ENCODE results near the gene GP1BB.
"Not testable (repeated sequence)": the region's sequence is repeated elsewhere in the genome, so short reads cannot be mapped to it uniquely, and the experiment has no call there.

Gene GP1BB

DNA sequence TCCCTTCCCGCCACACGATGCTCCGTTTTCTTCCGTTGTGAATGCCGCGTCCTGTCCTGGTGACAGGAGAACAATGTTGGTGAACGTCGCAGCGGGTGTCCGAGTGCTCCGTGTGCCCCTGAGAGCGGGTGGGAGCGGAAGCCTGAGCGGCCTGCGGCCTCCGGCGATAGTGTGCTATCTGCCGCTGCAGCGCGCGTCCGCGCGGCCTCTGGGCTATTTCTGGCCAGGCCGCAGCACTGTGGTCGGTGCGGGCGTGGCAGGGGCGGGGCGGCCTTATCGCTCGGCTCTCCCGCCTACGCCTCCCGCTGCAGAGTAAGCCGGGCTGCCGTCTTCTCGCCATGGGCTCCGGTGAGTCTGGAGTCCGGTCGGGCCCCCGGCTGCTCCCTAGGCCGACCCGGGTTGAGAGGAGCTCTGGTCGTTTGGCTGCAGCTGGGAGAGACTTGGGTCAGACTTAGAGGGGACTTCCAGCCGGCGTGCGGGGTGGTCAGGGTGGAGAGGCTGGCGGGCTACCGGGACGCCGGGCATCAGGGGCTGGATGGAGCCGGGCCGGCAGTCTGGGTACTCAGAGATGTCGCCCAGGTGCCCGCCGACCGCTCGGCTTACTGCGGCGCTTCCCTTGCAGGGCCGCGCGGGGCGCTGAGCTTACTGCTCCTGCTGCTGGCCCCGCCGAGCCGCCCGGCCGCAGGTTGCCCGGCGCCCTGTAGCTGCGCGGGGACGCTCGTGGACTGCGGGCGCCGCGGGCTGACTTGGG lies at the start of gene GP1BB:
Gene GP1BB (plus strand): TSS at position 308 of the 751 bp plus-strand sequence. CDS start 31 bp downstream, at position 339.
- no peak for DNase-seq (ENCODE audit: low read depth in 1 of 2, low spot score in 1 of 2)

GRCh38 chr22:19673660-19674059 lies 49.7 kb upstream of the GP1BB start:
- no peak for DNase-seq (ENCODE audit: low read depth in 1 of 2, low spot score in 1 of 2)

GRCh38 chr22:19674129-19674928 lies 49.0 kb upstream of the GP1BB start:
- no peak for DNase-seq (ENCODE audit: low read depth in 1 of 2, low spot score in 1 of 2)

GRCh38 chr22:19674929-19675253 lies 48.4 kb upstream of the GP1BB start:
- DNase-seq (ENCODE audit: low read depth in 1 of 2, low spot score in 1 of 2) = no peak

DNA sequence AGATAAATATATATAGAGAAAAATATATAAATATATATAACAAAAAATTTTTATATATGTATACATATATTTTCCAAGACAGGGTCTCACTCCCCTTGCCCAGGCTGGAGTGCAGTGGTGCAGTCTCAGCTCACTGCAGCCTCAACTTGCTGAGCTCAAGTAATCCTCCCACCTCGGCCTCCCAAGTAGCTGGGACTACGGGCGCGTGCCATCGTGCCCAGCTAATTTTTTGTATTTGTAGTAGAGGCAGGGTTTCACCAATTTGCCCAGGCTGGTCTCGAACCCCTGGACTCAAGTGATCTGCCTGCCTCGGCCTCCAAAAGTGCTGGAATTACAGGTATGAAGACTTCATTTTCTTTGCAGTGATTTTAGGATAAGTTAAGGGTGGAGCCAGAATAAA lies 47.9 kb upstream of the GP1BB start:
- DNase-seq (ENCODE audit: low read depth in 1 of 2, low spot score in 1 of 2) = no peak

DNA sequence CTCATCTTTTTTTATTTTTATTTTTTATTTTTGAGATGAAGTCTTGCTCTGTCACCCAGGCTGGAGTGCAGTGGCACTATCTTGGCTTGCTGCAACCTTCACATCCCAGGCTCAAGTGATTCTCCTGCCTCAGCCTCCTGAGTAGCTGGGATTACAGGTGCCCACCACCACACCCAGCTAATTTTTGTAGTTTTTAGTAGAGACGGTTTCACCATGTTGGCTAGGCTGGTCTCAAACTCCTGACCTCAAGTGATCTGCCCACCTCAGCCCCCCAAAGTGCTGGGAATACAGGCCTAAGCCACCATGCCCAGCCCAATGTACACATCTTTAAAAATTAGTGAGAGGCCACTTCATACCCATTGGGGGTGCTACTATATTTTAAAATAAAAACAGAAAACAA lies 46.9 kb upstream of the GP1BB start:
- not testable (repeated sequence) for DNase-seq (ENCODE audit: low read depth in 1 of 2, low spot score in 1 of 2)

DNA sequence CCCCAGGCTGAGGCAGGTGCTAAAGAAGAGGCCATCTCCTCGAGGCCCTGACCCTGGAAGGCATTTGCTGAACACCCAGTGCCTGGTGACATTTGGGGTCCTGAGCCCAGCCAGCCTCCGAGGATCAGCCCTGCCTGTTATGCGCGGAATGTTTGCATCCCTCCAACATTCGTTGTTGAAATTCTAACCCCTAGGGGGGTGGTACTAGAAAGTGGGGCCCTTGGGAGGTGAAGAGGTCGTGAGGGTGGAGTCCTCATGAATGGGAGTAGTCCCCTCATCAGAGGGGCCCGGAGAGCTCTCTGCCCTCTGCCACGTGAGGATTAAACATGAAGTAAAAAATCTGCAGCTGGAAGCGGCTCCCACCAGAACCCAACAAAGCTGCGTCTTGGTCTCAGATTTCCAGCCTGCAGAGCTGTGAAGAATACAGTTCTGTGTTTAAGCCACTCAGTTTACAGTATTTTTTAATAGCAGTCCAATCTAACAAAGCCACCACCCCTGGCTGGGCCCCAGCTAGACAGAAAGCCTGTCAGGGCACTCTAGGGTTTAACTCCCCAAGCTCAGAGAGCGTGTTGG lies 44.3 kb upstream of the GP1BB start:
- no peak for DNase-seq (ENCODE audit: low read depth in 1 of 2, low spot score in 1 of 2)

DNA sequence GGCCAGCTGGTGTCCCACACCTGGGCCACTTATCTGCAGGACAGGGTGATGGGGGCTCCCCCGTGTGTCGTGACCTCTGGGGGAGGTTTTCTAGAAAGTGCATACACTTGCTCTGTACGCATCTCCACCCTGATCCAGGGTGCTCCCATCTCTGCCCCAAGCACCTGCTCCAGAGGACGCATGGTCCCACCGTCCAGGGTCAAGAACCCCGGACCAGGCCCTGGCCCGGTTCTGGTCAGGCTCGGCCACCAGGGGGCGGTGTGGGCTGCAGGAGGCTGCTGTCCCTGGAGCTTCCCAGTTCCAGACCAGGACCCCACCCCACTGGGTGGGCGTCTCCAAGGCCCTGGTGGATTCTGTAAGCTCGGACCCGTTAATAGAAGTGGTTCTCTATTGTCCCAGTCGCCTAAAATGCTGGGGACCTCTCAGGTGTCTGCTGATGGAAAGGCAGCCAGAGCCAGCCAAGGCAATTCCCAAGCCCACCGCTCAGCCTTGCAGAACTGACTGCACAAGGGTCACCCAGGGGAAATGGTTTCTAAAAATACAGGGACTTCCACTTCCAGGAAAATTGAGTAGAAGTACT lies 43.7 kb upstream of the GP1BB start:
- DNase-seq (ENCODE audit: low read depth in 1 of 2, low spot score in 1 of 2) = peak; percentile 11 to 13

DNA sequence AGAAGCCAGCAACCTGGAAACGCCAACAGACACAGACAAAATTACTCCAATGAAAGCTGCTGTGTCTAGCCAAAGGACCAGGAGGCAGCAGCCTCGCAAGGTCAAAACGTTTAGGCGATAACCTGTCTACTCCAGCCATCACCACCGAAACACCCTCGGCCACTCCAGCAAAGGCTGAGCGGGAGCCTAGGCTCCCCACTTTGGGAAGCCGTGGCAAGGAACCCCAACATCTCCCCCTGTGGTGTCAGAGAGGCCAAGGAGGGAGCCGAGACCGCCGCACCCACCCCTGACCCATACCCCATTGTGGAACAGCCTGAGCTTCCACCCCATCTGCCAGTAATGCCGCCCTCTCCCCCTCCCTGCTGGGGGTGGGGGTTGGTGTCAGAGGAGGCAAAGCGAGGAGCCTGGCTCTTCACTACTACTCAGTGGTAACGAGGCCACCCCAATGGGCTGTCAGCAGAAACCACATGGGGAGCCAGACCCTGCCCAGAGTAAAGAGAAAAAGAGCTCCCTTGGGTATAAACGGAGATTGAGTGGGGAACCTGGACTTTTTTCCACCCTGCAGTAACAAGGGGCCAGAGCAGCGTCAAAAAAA lies 43.0 kb upstream of the GP1BB start:
- no peak for DNase-seq (ENCODE audit: low read depth in 1 of 2, low spot score in 1 of 2)

DNA sequence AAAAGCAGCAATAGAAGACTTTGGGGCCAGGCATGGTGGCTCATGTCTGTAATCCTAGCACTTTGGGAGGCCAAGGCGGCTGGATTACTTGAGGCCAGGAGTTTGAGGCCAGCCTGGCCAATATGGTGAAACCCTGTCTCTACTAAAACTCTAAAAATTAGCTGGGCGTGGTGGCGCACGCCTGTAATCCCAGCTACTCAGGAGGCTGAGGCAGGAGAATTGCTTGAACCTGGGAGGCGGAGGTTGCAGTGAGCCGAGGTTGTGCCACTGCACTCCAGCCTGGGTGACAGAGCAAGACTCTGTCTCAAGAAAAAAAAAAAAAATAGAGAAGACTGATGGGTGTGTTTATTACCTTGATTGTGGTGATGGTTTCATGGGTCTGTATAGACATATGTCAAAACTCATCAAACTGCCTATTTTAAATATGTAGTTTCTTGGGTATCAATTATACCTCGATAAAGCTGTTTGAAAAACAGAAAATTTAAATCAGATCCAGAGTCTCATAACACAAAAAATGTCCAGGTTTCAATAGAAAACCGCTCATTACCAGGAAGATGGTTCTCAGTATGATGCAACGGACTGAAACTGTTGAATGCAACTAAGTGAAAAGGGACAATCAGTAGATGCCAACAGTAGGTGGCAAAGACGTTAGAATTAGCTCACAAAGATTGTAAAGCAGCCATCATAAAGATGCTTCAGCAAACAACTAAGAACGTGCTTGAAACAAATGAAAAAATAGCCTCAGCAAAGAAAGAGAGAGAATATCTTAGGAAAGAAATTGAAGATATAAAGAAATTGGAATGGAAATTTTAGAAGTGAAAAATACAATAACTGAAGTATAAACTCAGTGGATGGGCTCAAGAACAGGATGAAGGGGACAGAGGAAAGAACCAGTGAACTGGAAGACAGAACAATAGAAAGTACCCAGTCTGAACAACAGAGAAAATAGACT lies 42.2 kb upstream of the GP1BB start:
- no peak for DNase-seq (ENCODE audit: low read depth in 1 of 2, low spot score in 1 of 2)

DNA sequence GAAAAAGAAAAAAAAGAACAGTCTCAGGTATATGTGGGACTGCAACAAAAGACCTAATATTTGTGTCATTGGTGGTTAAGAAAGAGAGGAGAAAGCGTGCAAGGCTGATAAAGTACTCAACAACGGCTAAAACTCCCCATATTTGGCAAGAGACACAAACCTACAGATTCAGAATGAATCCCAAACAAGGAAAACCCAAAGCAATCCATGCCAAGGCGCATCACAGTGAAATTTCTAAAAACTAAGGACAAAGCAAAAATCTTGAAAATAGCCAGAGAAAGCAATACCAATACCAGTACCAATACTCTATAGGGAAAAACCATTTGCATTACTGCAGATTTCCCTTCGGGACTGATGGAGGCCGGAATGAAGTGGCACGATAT lies 41.5 kb upstream of the GP1BB start:
- no peak for DNase-seq (ENCODE audit: low read depth in 1 of 2, low spot score in 1 of 2)

GRCh38 chr22:19686946-19687345 lies 36.4 kb upstream of the GP1BB start:
- DNase-seq (ENCODE audit: low read depth in 1 of 2, low spot score in 1 of 2) = no peak

- no peak for DNase-seq (ENCODE audit: low read depth in 1 of 2, low spot score in 1 of 2)
Observed at GRCh38 chr22:19687561-19688300, 35.6 kb upstream of the GP1BB start.

GRCh38 chr22:19688301-19689290 lies 34.7 kb upstream of the GP1BB start:
- no peak for DNase-seq (ENCODE audit: low read depth in 1 of 2, low spot score in 1 of 2)

GRCh38 chr22:19689408-19689807 lies 33.9 kb upstream of the GP1BB start:
- no peak for DNase-seq (ENCODE audit: low read depth in 1 of 2, low spot score in 1 of 2)

GRCh38 chr22:19691007-19691720 lies 32.2 kb upstream of the GP1BB start:
- DNase-seq (ENCODE audit: low read depth in 1 of 2, low spot score in 1 of 2) = no peak

DNA sequence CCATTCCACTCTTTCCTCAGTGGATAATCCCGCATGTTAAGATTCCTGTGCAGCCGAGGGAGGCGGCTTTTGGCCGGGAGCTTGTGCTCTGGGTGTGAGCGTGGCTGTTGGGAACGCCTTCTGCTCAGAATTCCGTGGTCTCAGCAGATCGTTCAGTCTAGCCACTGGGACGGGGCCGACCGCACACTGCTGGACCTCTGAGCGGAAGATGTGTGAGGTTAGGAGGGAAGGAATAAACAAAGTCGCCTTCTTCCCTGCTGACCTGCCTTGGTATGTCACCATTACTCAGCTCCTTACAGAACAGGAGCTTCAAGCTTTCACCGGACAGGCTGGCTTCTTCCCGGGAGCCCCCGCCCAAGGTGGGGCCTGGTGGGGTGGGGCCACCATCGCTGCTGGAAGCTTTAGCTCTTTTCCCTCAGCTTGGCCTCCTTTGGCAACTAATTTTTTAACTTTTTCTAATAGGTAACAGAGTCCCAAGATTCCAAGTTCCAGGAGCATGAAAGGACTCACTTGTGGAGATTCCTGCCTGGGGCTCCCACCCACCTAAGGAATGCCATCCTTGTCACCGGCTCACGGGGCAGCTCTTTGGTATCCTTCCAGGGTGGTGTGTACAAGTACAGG lies 31.5 kb upstream of the GP1BB start:
- DNase-seq (ENCODE audit: low read depth in 1 of 2, low spot score in 1 of 2) = no peak

Data from activated CD4-positive, alpha-beta T cell treated with anti-CD3 and anti-CD28 coated beads, Interleukin-2, amount 50 U/mL, for 24 hours (primary cell).